Panc1 (cell line): ENCODE measurements around the gene SHC4. TPM values are rescaled to one million over a fixed set of nuclear protein-coding genes. Genes with fewer than 3 reads are reported as not detected.

Experiments used
- ATAC-seq: fragments of 200-7000 bp; cut with Tn5 transposase; 2 replicates; pipeline ENCODE4 v1.9.1; 2020; ENCODE audit warnings: mild to moderate bottlenecking, moderate library complexity
- BruUV-seq: library from RNA; stranded (reverse); fragments of 400-500 nt; replicated peaks from 2 replicates; lab custom pipeline; 2021; lab: Mats Ljungman, UMichigan
- CTCF ChIA-PET: fragments of 300-600 bp; sonication (Branson Sonifier 250); formaldehyde crosslinking; loops from one replicate; lab custom pipeline; 2022; ENCODE audit warnings: antibody characterized with exemption; lab: Charles Lee
- POLR2A ChIA-PET: fragments of 300-600 bp; sonication (Branson Sonifier 250); formaldehyde crosslinking; loops from one replicate; lab custom pipeline; 2022; ENCODE audit warnings: antibody characterized with exemption; lab: Charles Lee
- DNase-seq: peaks from one replicate; pipeline ENCODE4 v3.0.0-alpha.2; 2010; ENCODE audit warnings: low read depth, low spot score
- H3K27ac ChIP-seq: 2 replicates; pipeline ENCODE4 v1.5.1; 2011; ENCODE audit warnings: mild to moderate bottlenecking, low read length, inconsistent platforms
- H3K27me3 ChIP-seq: fragments of 200-500 bp; sonication (Bioruptor generic); 2 replicates; pipeline ENCODE4 v1.6.0; 2014; ENCODE audit warnings: low read length, inconsistent platforms; ENCODE audit not compliant: control insufficient read depth, insufficient read depth
- H3K36me3 ChIP-seq: fragments of 200-500 bp; sonication (Bioruptor generic); 2 replicates; pipeline ENCODE4 v1.5.1; 2014; ENCODE audit warnings: inconsistent platforms, mild to moderate bottlenecking, low read length, moderate library complexity; ENCODE audit not compliant: control insufficient read depth, insufficient read depth
- H3K4me1 ChIP-seq: 2 replicates; pipeline ENCODE4 v1.5.1; 2011; ENCODE audit warnings: inconsistent platforms, mild to moderate bottlenecking, low read length, moderate library complexity; ENCODE audit not compliant: control insufficient read depth, insufficient read depth
- H3K4me3 ChIP-seq, 2 experiments: 2 replicates each; pipeline ENCODE4 v1.5.1; 2011 to 2012; ENCODE audit warnings: low read depth in 2 of 2, low read length in 2 of 2, mild to moderate bottlenecking in 2 of 2, inconsistent platforms in 1 of 2, moderate library complexity in 1 of 2
- H3K9me3 ChIP-seq: fragments of 200-500 bp; sonication (Bioruptor generic); 2 replicates; pipeline ENCODE4 v1.5.1; 2014; ENCODE audit warnings: low read depth, mild to moderate bottlenecking, inconsistent platforms, low read length, moderate library complexity; ENCODE audit not compliant: control insufficient read depth, insufficient read depth
- POLR2AphosphoS5 ChIP-seq: IDR thresholded peaks from 2 replicates; pipeline ENCODE4 v1.6.1; 2012; ENCODE audit warnings: mild to moderate bottlenecking, low read depth, low read length, moderate library complexity
- SIN3A ChIP-seq: IDR thresholded peaks from 2 replicates; pipeline ENCODE4 v1.6.1; 2012; ENCODE audit warnings: low read depth, mild to moderate bottlenecking, low read length, moderate library complexity, borderline replicate concordance; ENCODE audit not compliant: insufficient read depth
- TCF7L2 ChIP-seq: IDR thresholded peaks from 2 replicates; pipeline ENCODE4 v1.6.1; 2011; ENCODE audit warnings: mild to moderate bottlenecking, low read depth, low read length, inconsistent platforms
- in situ Hi-C: cut with HindIII; loops from 2 replicates; pipeline ENCODE4 v1.10.0; 2016; ENCODE audit warnings: low sequenced_read_pairs, low pct_unique_long_range_greater_than_20kb
- intact Hi-C: fragments of 100-400 bp; cut with micrococcal nuclease; formaldehyde crosslinking; loops from one replicate; pipeline ENCODE4 v1.10.0; 2022; ENCODE audit not compliant: unreplicated experiment
- total RNA-seq: library from RNA; stranded (reverse); gene quantifications from one replicate; pipeline ENCODE4 v1.2.1, GENCODE V29; 2021; ENCODE audit not compliant: unreplicated experiment
- TF ChIP-seq, protein P1 (sequence below): fragments of 450-650 bp; IDR thresholded peaks from 2 replicates; pipeline ENCODE4 v1.5.1; 2017; ENCODE audit warnings: mild to moderate bottlenecking
- TF ChIP-seq, protein P2 (sequence below), 2 experiments: IDR thresholded peaks; 2 replicates each; pipeline ENCODE4 v1.6.1; 2011 to 2012; ENCODE audit warnings: low read depth in 2 of 2, control low read depth in 1 of 2, low read length in 1 of 2, mild to moderate bottlenecking in 1 of 2, moderate library complexity in 1 of 2; ENCODE audit not compliant: insufficient read depth in 1 of 2

SHC4 gene
- total RNA-seq, 1 experiment from 2014 or later = 0.10 TPM

DNA sequence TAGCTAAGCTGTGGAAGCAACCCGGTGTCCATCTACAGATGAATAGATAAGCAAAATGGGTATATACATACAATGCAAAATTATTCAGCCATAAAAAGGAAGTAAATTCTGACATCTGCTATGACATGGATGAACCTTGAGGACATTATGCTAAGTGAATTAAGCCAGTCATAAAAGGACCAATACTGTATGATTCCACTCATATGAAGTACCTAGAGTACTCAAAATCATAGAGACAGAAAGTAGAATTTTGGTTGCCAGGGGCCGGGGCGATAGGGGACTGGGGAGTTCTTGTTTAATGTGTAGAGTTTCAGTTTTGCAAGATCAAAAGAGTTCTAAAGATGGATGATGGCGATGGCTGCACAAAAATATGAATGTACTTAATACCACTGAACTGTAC, 75.5 kb downstream of the SHC4 start:
- no TSS peak for BruUV-seq
- no peak overlapping the region for H3K27ac ChIP-seq
- ChIA-PET CTCF (no interaction called here), POLR2A (no interaction called here)
- no peaks in the 10 kb centered on the region for H3K9me3 ChIP-seq
- H3K4me3 ChIP-seq = no peak overlapping the region
- intact Hi-C loops = no loop called here
- DNase-seq (no peak), ATAC-seq (no peak)
- no peaks in the 10 kb centered on the region for H3K4me1 ChIP-seq
- no peaks in the 10 kb centered on the region for H3K36me3 ChIP-seq
- no peaks in the 10 kb centered on the region; the same call in 1 of the 2 replicates for H3K27me3 ChIP-seq
- in situ Hi-C loops = no loop called here
- TF ChIP-seq, protein P1, sequence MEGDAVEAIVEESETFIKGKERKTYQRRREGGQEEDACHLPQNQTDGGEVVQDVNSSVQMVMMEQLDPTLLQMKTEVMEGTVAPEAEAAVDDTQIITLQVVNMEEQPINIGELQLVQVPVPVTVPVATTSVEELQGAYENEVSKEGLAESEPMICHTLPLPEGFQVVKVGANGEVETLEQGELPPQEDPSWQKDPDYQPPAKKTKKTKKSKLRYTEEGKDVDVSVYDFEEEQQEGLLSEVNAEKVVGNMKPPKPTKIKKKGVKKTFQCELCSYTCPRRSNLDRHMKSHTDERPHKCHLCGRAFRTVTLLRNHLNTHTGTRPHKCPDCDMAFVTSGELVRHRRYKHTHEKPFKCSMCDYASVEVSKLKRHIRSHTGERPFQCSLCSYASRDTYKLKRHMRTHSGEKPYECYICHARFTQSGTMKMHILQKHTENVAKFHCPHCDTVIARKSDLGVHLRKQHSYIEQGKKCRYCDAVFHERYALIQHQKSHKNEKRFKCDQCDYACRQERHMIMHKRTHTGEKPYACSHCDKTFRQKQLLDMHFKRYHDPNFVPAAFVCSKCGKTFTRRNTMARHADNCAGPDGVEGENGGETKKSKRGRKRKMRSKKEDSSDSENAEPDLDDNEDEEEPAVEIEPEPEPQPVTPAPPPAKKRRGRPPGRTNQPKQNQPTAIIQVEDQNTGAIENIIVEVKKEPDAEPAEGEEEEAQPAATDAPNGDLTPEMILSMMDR = no peak
- TF ChIP-seq, protein P2, sequence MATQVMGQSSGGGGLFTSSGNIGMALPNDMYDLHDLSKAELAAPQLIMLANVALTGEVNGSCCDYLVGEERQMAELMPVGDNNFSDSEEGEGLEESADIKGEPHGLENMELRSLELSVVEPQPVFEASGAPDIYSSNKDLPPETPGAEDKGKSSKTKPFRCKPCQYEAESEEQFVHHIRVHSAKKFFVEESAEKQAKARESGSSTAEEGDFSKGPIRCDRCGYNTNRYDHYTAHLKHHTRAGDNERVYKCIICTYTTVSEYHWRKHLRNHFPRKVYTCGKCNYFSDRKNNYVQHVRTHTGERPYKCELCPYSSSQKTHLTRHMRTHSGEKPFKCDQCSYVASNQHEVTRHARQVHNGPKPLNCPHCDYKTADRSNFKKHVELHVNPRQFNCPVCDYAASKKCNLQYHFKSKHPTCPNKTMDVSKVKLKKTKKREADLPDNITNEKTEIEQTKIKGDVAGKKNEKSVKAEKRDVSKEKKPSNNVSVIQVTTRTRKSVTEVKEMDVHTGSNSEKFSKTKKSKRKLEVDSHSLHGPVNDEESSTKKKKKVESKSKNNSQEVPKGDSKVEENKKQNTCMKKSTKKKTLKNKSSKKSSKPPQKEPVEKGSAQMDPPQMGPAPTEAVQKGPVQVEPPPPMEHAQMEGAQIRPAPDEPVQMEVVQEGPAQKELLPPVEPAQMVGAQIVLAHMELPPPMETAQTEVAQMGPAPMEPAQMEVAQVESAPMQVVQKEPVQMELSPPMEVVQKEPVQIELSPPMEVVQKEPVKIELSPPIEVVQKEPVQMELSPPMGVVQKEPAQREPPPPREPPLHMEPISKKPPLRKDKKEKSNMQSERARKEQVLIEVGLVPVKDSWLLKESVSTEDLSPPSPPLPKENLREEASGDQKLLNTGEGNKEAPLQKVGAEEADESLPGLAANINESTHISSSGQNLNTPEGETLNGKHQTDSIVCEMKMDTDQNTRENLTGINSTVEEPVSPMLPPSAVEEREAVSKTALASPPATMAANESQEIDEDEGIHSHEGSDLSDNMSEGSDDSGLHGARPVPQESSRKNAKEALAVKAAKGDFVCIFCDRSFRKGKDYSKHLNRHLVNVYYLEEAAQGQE (IDR thresholded peaks at IDR 0.05; ENCODE audit: insufficient read depth in 1 of 2, low read depth in 2 of 2, low read length in 1 of 2) = no peak
- TF ChIP-seq SIN3A (no peak), TCF7L2 (no peak), POLR2AphosphoS5 (no peak)

DNA sequence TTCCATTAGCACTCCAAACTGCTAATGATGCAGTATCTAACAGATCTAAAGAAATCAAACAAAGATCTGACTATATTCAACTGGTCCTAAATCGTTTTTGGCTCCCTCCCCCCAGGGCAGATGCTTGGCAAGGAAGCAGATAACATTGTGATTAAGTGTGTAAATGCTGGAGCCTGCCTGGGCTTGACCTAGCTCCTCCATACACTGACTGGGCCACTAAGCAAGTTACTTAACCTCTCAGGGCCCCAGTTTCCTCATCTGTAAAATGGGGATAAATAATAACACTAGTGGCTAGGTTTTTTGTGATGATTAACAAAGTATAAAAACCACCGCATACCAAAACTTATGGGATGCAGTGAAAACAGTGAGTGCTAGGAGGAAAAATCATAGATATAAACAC, 76.6 kb downstream of the SHC4 start:
- intact Hi-C loops (no loop called here), in situ Hi-C loops (no loop called here)
- DNase-seq (no peak), ATAC-seq (no peak)
- Histone ChIP-seq H3K27ac (no peak overlapping the region), H3K4me1 (no peaks in the 10 kb centered on the region), H3K4me3 (no peak overlapping the region), H3K9me3 (no peaks in the 10 kb centered on the region), H3K36me3 (no peaks in the 10 kb centered on the region), H3K27me3 (no peaks in the 10 kb centered on the region; the same call in 1 of the 2 replicates)
- no peak for TF ChIP-seq POLR2AphosphoS5
- TF ChIP-seq, protein P2 (IDR thresholded peaks at IDR 0.05; ENCODE audit: insufficient read depth in 1 of 2, low read depth in 2 of 2, low read length in 1 of 2) = no peak
- TF ChIP-seq TCF7L2 = no peak
- TF ChIP-seq SIN3A = no peak
- TF ChIP-seq, protein P1 = no peak
- CTCF ChIA-PET = no interaction called here
- no TSS peak for BruUV-seq
- POLR2A ChIA-PET = no interaction called here
